ENCODE data around the gene FLRT2.

FLRT2 gene

GRCh38 chr14:85596562-85596961 is 66.6 kb downstream of the FLRT2 start:
- no peak for DNase-seq (ENCODE audit: low read depth)

GRCh38 chr14:85597701-85598100 is 67.8 kb downstream of the FLRT2 start:
- DNase-seq (ENCODE audit: low read depth): no peak

GRCh38 chr14:85599939-85600338 is 70.0 kb downstream of the FLRT2 start:
- DNase-seq (ENCODE audit: low read depth): no peak

GRCh38 chr14:85601246-85601645 is 71.3 kb downstream of the FLRT2 start:
- DNase-seq (ENCODE audit: low read depth): no peak

- no peak for DNase-seq (ENCODE audit: low read depth)
Observed at GRCh38 chr14:85601690-85602089, 71.7 kb downstream of the FLRT2 start.

GRCh38 chr14:85602345-85602744 is 72.4 kb downstream of the FLRT2 start:
- no peak for DNase-seq (ENCODE audit: low read depth)

GRCh38 chr14:85604021-85604420 is 74.1 kb downstream of the FLRT2 start:
- DNase-seq (ENCODE audit: low read depth): no peak

- no peak for DNase-seq (ENCODE audit: low read depth)
Observed at GRCh38 chr14:85604714-85605113, 74.8 kb downstream of the FLRT2 start.

- peak; percentile 45 for DNase-seq (ENCODE audit: low read depth)
Observed at GRCh38 chr14:85607651-85608081, 77.7 kb downstream of the FLRT2 start.

GRCh38 chr14:85613496-85613895 is 83.6 kb downstream of the FLRT2 start:
- DNase-seq (ENCODE audit: low read depth): no peak

GRCh38 chr14:85616386-85616885 is 86.5 kb downstream of the FLRT2 start:
- no peak for DNase-seq (ENCODE audit: low read depth)

GRCh38 chr14:85616886-85617285 is 86.9 kb downstream of the FLRT2 start:
- no peak for DNase-seq (ENCODE audit: low read depth)

GRCh38 chr14:85617791-85618190 is 87.8 kb downstream of the FLRT2 start:
- no peak for DNase-seq (ENCODE audit: low read depth)

GRCh38 chr14:85618390-85618789 is 88.4 kb downstream of the FLRT2 start:
- DNase-seq (ENCODE audit: low read depth): no peak

- DNase-seq (ENCODE audit: low read depth): no peak
Observed at GRCh38 chr14:85618978-85619377, 89.0 kb downstream of the FLRT2 start.

GRCh38 chr14:85619851-85620250 is 89.9 kb downstream of the FLRT2 start:
- no peak for DNase-seq (ENCODE audit: low read depth)

GRCh38 chr14:85620947-85621346 is 91.0 kb downstream of the FLRT2 start:
- no peak for DNase-seq (ENCODE audit: low read depth)

GRCh38 chr14:85622106-85622505 is 92.2 kb downstream of the FLRT2 start:
- no peak for DNase-seq (ENCODE audit: low read depth)

- no peak for DNase-seq (ENCODE audit: low read depth)
Observed at GRCh38 chr14:85622986-85623685, 93.2 kb downstream of the FLRT2 start.

GRCh38 chr14:85625925-85626585 is 96.1 kb downstream of the FLRT2 start:
- no peak for DNase-seq (ENCODE audit: low read depth)

GRCh38 chr14:85634205-85634604 is 104.3 kb downstream of the FLRT2 start:
- no peak for DNase-seq (ENCODE audit: low read depth)

GRCh38 chr14:85644211-85644610 is 114.3 kb downstream of the FLRT2 start:
- DNase-seq (ENCODE audit: low read depth): no peak

GRCh38 chr14:85653029-85653428 is 123.1 kb downstream of the FLRT2 start:
- DNase-seq (ENCODE audit: low read depth): no peak

Measured in fibroblast of the conjunctiva (primary cell).